OCI-LY7 (cell line): Measurements from ENCODE around the gene WDR77. TPM values are rescaled to one million over a fixed set of nuclear protein-coding genes. Genes with fewer than 3 reads are reported as not detected.

Experiments
- BruUV-seq: library from RNA; stranded (reverse); fragments of 400-500 nt; replicated peaks from 2 replicates; lab custom pipeline; 2021; lab: Mats Ljungman, UMichigan
- CTCF ChIA-PET: fragments of 300-600 bp; sonication (Branson Sonifier 250); formaldehyde crosslinking; loops from one replicate; lab custom pipeline; 2022; ENCODE audit warnings: antibody characterized with exemption; ENCODE audit not compliant: unreplicated experiment; lab: Charles Lee
- POLR2A ChIA-PET: fragments of 300-600 bp; sonication (Branson Sonifier 250); formaldehyde crosslinking; loops from one replicate; lab custom pipeline; 2022; ENCODE audit warnings: antibody characterized with exemption; lab: Charles Lee
- DNase-seq: peaks from one replicate; pipeline ENCODE4 v3.0.0-alpha.2; 2015; ENCODE audit warnings: low spot score
- H2AFZ ChIP-seq: fragments of 200-600 bp; sonication (generic), shearing (Covaris generic); 2 replicates; pipeline ENCODE4 v1.6.1; 2014; ENCODE audit warnings: mild to moderate bottlenecking, antibody characterized with exemption, low read length, moderate library complexity
- H3K27ac ChIP-seq: fragments of 200-600 bp; sonication (generic); 2 replicates; pipeline ENCODE4 v1.5.1; 2014; ENCODE audit warnings: mixed run types, low read depth, mild to moderate bottlenecking, moderate library complexity, low read length, inconsistent platforms; ENCODE audit not compliant: poor library complexity, severe bottlenecking
- H3K36me3 ChIP-seq: fragments of 200-600 bp; sonication (generic); 2 replicates; pipeline ENCODE4 v1.6.1; 2014; ENCODE audit warnings: mild to moderate bottlenecking, antibody characterized with exemption, low read length, moderate library complexity, mixed read lengths; ENCODE audit not compliant: insufficient read depth
- H3K4me1 ChIP-seq: fragments of 200-600 bp; sonication (generic); 2 replicates; pipeline ENCODE4 v1.5.1; 2014; ENCODE audit warnings: mild to moderate bottlenecking, low read length; ENCODE audit not compliant: insufficient read depth, poor library complexity, severe bottlenecking
- H3K4me2 ChIP-seq: fragments of 200-600 bp; sonication (generic); 2 replicates; pipeline ENCODE4 v1.6.1; 2014; ENCODE audit warnings: mild to moderate bottlenecking, low read length
- H3K4me3 ChIP-seq: fragments of 200-600 bp; sonication (generic); 2 replicates; pipeline ENCODE4 v1.5.1; 2014; ENCODE audit warnings: mild to moderate bottlenecking, low read depth, low read length; ENCODE audit not compliant: poor library complexity, severe bottlenecking
- H3K79me2 ChIP-seq: fragments of 200-600 bp; sonication (generic); 2 replicates; pipeline ENCODE4 v1.6.1; 2016; ENCODE audit warnings: low read depth, mild to moderate bottlenecking, low read length, moderate library complexity, mixed read lengths; ENCODE audit not compliant: insufficient read depth
- H3K9me2 ChIP-seq: fragments of 200-600 bp; sonication (generic); 2 replicates; pipeline ENCODE4 v1.6.1; 2016; ENCODE audit warnings: mild to moderate bottlenecking, low read length, mixed read lengths; ENCODE audit not compliant: insufficient read depth
- H3K9me3 ChIP-seq: fragments of 200-600 bp; sonication (generic); 2 replicates; pipeline ENCODE4 v1.6.1; 2014; ENCODE audit warnings: mild to moderate bottlenecking, mixed run types, low read length, mixed read lengths
- H4K20me1 ChIP-seq: fragments of 200-600 bp; sonication (generic); 2 replicates; pipeline ENCODE4 v1.6.1; 2014; ENCODE audit warnings: mild to moderate bottlenecking, antibody characterized with exemption, low read length, moderate library complexity, mixed read lengths; ENCODE audit not compliant: insufficient read depth
- CTCF ChIP-seq: fragments of 200-600 bp; sonication (generic); conservative IDR thresholded peaks from 2 replicates; pipeline ENCODE4 v1.5.1; 2014; ENCODE audit warnings: mild to moderate bottlenecking, antibody characterized with exemption, low read length, moderate library complexity, mixed read lengths
- EZH2phosphoT487 ChIP-seq: fragments of 200-600 bp; sonication (generic); IDR thresholded peaks from 2 replicates; pipeline ENCODE4 v1.6.1; 2018; ENCODE audit warnings: low read depth, borderline replicate concordance, mild to moderate bottlenecking, mixed run types, antibody characterized with exemption, low read length, moderate library complexity, mixed read lengths
- intact Hi-C: fragments of 100-400 bp; cut with micrococcal nuclease; formaldehyde crosslinking; loops from one replicate; pipeline ENCODE4 v1.10.0; 2022; ENCODE audit not compliant: unreplicated experiment
- total RNA-seq, 2 experiments: library from RNA; depleted of rRNA in 1 of 2; stranded (reverse); fragments of >200 nt in 1 of 2; shearing (Covaris generic) in 1 of 2; gene quantifications; 2 replicates each; pipeline ENCODE4 v1.2.3, GENCODE V29; 2014 to 2022

The WDR77 gene
- total RNA-seq, 2 experiments from 2014 or later = 66.4 to 97.3 TPM

- Histone ChIP-seq H3K4me1 (peaks cover 7% of the 10 kb centered on the region), H3K9me3 (no peaks in the 10 kb centered on the region), H3K79me2 (no peaks in the 10 kb centered on the region), H3K9me2 (no peaks in the 10 kb centered on the region), H2AFZ (no peak overlapping the region), H3K27ac (no peak overlapping the region), H4K20me1 (no peaks in the 10 kb centered on the region), H3K36me3 (no peaks in the 10 kb centered on the region), H3K4me3 (no peak overlapping the region), H3K4me2 (no peak overlapping the region)
- intact Hi-C loops = loop anchor here (5.0 kb wide), 2 partner anchors 229 to 274 kb away; partner anchors contain the start of gene DDX20
- no peak for DNase-seq
- ChIA-PET POLR2A (no interaction called here), CTCF (interaction anchor here (1.4 kb wide), 1 partner anchor 25 kb away, joined by 9 read pairs; no protein-coding TSS in a partner anchor)
- no peak for TF ChIP-seq EZH2phosphoT487
- no peak for TF ChIP-seq CTCF
- BruUV-seq = no TSS peak
Observed at GRCh38 chr1:111483166-111483565, 34.1 kb upstream of the WDR77 start.

DNA sequence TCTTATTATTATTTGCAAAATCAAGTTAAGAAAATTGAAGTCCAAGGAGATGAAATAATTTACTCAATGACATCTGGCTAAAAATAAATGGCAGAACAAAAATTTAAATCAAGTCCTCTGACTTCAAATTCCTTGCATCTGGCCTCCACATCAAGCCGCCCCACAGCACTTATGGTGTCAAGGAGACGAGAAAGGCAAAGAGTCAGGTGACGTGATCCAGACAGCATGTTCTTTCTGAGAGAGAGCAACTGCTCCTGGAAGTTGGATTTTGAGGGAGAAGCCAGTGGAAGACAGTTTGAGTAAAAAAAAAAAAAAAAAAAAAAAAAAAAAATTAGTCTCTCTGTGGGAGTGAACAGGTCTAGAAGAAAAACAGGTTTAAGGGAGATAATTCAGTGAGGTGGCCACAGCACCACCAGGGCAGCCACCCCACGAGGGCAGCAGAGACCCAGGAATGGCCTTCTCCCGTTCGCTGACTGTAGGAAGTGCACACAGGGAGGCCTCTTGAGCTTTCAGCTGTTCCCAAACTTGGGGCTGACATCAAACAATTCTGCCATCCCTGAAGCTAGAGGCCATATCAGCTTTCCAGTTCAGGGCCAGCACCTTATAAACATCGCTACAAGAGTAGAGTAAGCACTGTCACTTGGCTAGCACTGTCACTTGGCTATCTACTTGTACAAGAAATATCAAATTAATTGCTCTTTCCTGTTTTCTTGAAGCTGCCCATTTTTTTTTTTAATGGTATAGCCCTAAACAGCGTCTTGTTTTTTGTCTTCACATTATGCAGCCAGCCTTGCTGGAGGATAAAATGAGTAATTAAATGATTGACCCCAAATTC, 32.5 kb upstream of the WDR77 start:
- BruUV-seq = no TSS peak
- peak; percentile 65 for DNase-seq
- POLR2A ChIA-PET = interaction anchor here (0.7 to 2.5 kb wide), 4 partner anchors 10 to 36 kb away, joined by 3 to 10 read pairs (median 4); no protein-coding TSS in a partner anchor

More for the DNA sequence above, 32.5 kb upstream of the WDR77 start:
- TF ChIP-seq EZH2phosphoT487 = no peak
- TF ChIP-seq CTCF = peak; percentile 78
- intact Hi-C loops = loop anchor here (1.0 to 5.0 kb wide), 3 partner anchors 231 to 288 kb away; partner anchors contain the start of gene DDX20
- Histone ChIP-seq H3K9me3 (no peaks in the 10 kb centered on the region), H4K20me1 (no peaks in the 10 kb centered on the region), H3K4me1 (peaks cover 21% of the 10 kb centered on the region), H3K4me2 (no peak overlapping the region), H2AFZ (0 out of 2 replicates have a peak overlapping the region, but pooled peaks have one; percentile 3), H3K36me3 (no peaks in the 10 kb centered on the region), H3K79me2 (no peaks in the 10 kb centered on the region), H3K4me3 (no peak overlapping the region), H3K27ac (no peak overlapping the region), H3K9me2 (no peaks in the 10 kb centered on the region)
- CTCF ChIA-PET = interaction anchor here (0.6 to 1.4 kb wide), 7 partner anchors 10 to 286 kb away, joined by 3 to 9 read pairs (median 3); partner anchors contain the start of genes ADORA3 and TMIGD3
